ENCODE data around the gene SRD5A1. TPM values are rescaled to one million over a fixed set of nuclear protein-coding genes. Genes with fewer than 3 reads are reported as not detected.
A peak's percentile ranks its signal among the peaks of the same experiment; 100 is the strongest.

SRD5A1 gene
- total RNA-seq, 1 donor from 2014 or later, result 16.2 TPM

DNA sequence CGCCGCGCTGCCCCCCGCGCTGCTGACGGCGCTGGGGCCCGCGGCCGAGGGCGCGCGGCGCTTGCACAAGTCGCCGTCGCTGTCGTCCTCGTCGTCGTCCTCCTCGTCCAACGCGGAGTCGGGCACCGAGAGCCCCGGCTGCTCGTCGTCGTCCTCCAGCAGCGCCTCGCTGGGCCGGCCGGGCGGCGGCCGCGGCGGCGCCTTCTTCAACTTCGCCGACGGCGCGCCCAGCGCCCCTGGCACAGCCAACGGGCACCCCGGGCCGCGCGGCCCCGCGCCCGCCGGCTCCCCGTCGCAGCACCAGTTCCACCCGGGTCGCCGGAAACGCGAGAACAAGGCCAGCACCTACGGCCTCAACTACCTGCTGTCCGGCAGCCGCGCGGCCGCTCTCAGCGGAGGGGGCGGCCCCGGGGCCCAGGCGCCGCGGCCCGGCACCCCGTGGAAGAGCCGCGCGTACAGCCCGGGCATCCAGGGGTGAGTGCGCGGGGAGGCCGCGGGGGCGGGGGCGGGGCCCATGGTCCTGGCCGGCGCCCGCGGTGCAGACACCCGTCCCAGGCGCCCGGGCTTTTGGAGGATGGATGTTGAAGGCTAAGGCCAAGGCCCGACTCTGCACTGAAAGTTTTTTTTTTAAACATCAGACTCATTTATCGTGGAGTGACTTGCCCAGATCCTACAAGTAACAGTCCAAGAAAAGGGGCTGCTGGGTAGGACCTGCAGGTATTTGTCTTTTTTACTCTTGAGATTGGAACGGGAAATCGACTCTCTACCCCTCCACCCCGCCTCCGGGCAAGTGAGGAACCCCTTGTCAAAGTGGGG is 81.2 kb downstream of the SRD5A1 start:
- Mint-ChIP-seq H3K27ac (no peak overlapping the region), H3K36me3 (peaks cover 18% of the 10 kb centered on the region), H3K9me3 (peaks cover 1% of the 10 kb centered on the region), H3K4me3 (peak overlapping the region; percentile 92), H3K4me1 (peaks cover 63% of the 10 kb centered on the region), H3K27me3 (ENCODE audit: insufficient read depth, low read depth) (peaks cover 10% of the 10 kb centered on the region)
- Histone ChIP-seq H4K20me1 (ENCODE audit: low read depth) (peaks cover 51% of the 10 kb centered on the region), H3K27ac (no peak overlapping the region), H3K36me3 (no peaks in the 10 kb centered on the region), H3K9me3 (ENCODE audit: low read depth) (no peaks in the 10 kb centered on the region), H3K79me2 (ENCODE audit: low read depth) (peaks cover 54% of the 10 kb centered on the region), H3F3A (ENCODE audit: low read depth) (peaks cover 18% of the 10 kb centered on the region), H3K4me1 (peaks cover 24% of the 10 kb centered on the region), H3K27me3 (peaks cover 23% of the 10 kb centered on the region), H2AFZ (replicated peaks) (no peak overlapping the region), H3K4me2 (peak overlapping the region; percentile 97), H3K4me3 (peak overlapping the region; percentile 93), H3K9ac (peak overlapping the region; percentile 17)
- no peak for TF ChIP-seq EZH2phosphoT487 (IDR thresholded peaks at IDR 0.05)
- TF ChIP-seq, protein P1, sequence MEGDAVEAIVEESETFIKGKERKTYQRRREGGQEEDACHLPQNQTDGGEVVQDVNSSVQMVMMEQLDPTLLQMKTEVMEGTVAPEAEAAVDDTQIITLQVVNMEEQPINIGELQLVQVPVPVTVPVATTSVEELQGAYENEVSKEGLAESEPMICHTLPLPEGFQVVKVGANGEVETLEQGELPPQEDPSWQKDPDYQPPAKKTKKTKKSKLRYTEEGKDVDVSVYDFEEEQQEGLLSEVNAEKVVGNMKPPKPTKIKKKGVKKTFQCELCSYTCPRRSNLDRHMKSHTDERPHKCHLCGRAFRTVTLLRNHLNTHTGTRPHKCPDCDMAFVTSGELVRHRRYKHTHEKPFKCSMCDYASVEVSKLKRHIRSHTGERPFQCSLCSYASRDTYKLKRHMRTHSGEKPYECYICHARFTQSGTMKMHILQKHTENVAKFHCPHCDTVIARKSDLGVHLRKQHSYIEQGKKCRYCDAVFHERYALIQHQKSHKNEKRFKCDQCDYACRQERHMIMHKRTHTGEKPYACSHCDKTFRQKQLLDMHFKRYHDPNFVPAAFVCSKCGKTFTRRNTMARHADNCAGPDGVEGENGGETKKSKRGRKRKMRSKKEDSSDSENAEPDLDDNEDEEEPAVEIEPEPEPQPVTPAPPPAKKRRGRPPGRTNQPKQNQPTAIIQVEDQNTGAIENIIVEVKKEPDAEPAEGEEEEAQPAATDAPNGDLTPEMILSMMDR (IDR thresholded peaks at IDR 0.05), result no peak
- no peak for TF ChIP-seq EZH2 (IDR thresholded peaks at IDR 0.05)
- peak; percentile 70 for DNase-seq (ENCODE audit: low spot score)

DNA sequence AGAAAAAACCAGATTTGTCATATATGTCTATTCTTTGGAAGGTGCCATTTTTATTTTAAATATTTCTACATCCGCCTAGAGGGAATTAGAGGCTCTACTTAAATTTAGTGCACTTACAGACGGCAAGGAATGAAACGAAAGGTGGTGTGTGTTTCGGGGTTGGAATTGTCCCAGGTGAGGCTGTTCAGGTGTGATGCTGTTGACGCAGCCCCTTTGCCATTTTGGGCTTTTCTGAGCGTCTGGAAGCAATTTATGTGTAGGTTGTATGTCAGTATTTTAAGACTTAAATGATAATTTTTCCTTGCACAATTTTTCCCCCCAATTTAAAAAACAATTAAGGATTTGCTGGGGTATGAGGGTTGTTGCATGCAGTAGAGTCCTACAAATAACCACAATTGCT is 82.0 kb downstream of the SRD5A1 start:
- DNase-seq (ENCODE audit: low spot score), result no peak
- Mint-ChIP-seq H3K27me3 (ENCODE audit: insufficient read depth, low read depth) (peaks cover 10% of the 10 kb centered on the region), H3K4me1 (peaks cover 67% of the 10 kb centered on the region), H3K4me3 (peak overlapping the region; percentile 92), H3K9me3 (peaks cover 1% of the 10 kb centered on the region), H3K27ac (no peak overlapping the region), H3K36me3 (peaks cover 21% of the 10 kb centered on the region)
- Histone ChIP-seq H3K27ac (no peak overlapping the region), H3K9me3 (ENCODE audit: low read depth) (no peaks in the 10 kb centered on the region), H3K79me2 (ENCODE audit: low read depth) (peaks cover 62% of the 10 kb centered on the region), H3K9ac (peak overlapping the region; percentile 17), H3K36me3 (no peaks in the 10 kb centered on the region), H3F3A (ENCODE audit: low read depth) (peaks cover 18% of the 10 kb centered on the region), H2AFZ (replicated peaks) (no peak overlapping the region), H3K4me2 (peak overlapping the region; percentile 97), H3K27me3 (peaks cover 16% of the 10 kb centered on the region), H3K4me3 (peak overlapping the region; percentile 93), H3K4me1 (peaks cover 24% of the 10 kb centered on the region), H4K20me1 (ENCODE audit: low read depth) (peaks cover 59% of the 10 kb centered on the region)
- TF ChIP-seq, protein P1 (IDR thresholded peaks at IDR 0.05), result no peak
- TF ChIP-seq EZH2 (IDR thresholded peaks at IDR 0.05) (no peak), EZH2phosphoT487 (IDR thresholded peaks at IDR 0.05) (no peak)

DNA sequence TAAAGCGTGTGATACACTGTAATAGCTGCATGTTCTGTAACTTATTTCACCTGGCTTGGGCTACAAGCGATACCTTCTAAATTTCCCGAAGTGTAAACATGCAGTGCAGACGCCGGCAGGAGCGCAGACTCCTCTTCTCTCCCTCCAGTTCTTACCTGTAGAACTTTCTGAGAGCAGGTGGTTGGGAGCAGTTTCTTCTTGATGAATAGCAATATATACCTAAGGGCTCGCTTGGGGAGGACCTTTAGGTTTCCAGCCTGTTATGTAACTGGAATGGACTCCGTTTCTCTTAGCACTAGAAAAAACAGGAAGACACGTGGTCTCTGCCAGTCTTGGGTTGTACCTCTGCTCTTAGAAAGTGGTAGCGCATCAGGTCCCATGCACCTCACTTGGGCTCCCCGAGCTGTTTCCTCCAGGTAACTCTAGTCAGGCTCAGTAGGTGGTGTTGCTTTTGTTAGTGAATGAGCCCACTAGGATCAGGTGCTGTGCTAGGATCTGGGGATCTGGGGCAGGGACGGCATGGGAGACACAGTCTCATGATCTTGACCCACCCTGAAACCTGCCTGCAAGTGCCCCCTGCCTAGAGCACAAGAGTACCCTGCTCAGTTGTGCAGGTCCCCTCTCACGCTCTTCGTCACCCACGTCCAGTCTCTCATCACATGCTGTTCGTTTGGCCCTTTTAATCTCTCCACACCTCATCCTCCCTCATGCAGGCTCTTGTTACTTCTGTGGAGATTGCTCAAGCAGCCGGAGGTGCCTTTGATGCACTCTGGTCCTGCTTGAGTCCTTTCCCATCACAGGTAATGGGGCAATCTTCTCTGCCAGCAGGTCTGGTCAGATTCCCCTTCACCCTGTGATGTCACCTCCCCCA is 82.8 kb downstream of the SRD5A1 start:
- peaks cover 18% of the 10 kb centered on the region for H3F3A ChIP-seq (ENCODE audit: low read depth)
- Mint-ChIP-seq H3K4me3 (peak overlapping the region; percentile 92), H3K27ac (no peak overlapping the region), H3K9me3 (peaks cover 1% of the 10 kb centered on the region), H3K4me1 (peaks cover 67% of the 10 kb centered on the region), H3K27me3 (ENCODE audit: insufficient read depth, low read depth) (peaks cover 2% of the 10 kb centered on the region), H3K36me3 (peaks cover 21% of the 10 kb centered on the region)
- H4K20me1 ChIP-seq (ENCODE audit: low read depth), result peaks cover 66% of the 10 kb centered on the region
- H3K4me1 ChIP-seq, result peaks cover 24% of the 10 kb centered on the region
- H3K27ac ChIP-seq, result no peak overlapping the region
- peaks cover 9% of the 10 kb centered on the region for H3K27me3 ChIP-seq
- TF ChIP-seq EZH2 (IDR thresholded peaks at IDR 0.05) (no peak), EZH2phosphoT487 (IDR thresholded peaks at IDR 0.05) (no peak)
- TF ChIP-seq, protein P1 (IDR thresholded peaks at IDR 0.05), result no peak
- H3K4me2 ChIP-seq, result peak overlapping the region; percentile 97
- H3K9me3 ChIP-seq (ENCODE audit: low read depth), result no peaks in the 10 kb centered on the region
- peak overlapping the region; percentile 93 for H3K4me3 ChIP-seq
- no peak overlapping the region for H2AFZ ChIP-seq (replicated peaks)
- no peak for DNase-seq (ENCODE audit: low spot score)
- H3K9ac ChIP-seq, result no peak overlapping the region
- H3K36me3 ChIP-seq, result no peaks in the 10 kb centered on the region
- H3K79me2 ChIP-seq (ENCODE audit: low read depth), result peaks cover 69% of the 10 kb centered on the region

All from neural progenitor cell (in vitro differentiated cells).